NCI-H2196 (cell line): Measurements from ENCODE around the gene COL20A1.

Source experiments
- DNase-seq: peaks from one replicate; lab custom pipeline; 2025; ENCODE audit not compliant: unreplicated experiment; lab: John Stamatoyannopoulos, UW

The COL20A1 gene

GRCh38 chr20:63318391-63319163 lies 25.6 kb downstream of the COL20A1 start:
- no peak for DNase-seq

GRCh38 chr20:63319164-63320040 lies 26.4 kb downstream of the COL20A1 start:
- DNase-seq: no peak

- DNase-seq: no peak
Measured at GRCh38 chr20:63320041-63320511, 27.1 kb downstream of the COL20A1 start.

GRCh38 chr20:63320616-63321147 lies 27.7 kb downstream of the COL20A1 start:
- no peak for DNase-seq

GRCh38 chr20:63321148-63321831 lies 28.3 kb downstream of the COL20A1 start:
- no peak for DNase-seq

GRCh38 chr20:63322146-63322932 lies 29.4 kb downstream of the COL20A1 start:
- no peak for DNase-seq

GRCh38 chr20:63322933-63323273 lies 29.9 kb downstream of the COL20A1 start:
- no peak for DNase-seq

GRCh38 chr20:63323357-63323981 lies 30.5 kb downstream of the COL20A1 start:
- DNase-seq: no peak

- DNase-seq: no peak
Measured at GRCh38 chr20:63325021-63325471, 32.1 kb downstream of the COL20A1 start.

GRCh38 chr20:63325554-63326313 lies 32.7 kb downstream of the COL20A1 start:
- no peak for DNase-seq

GRCh38 chr20:63326314-63327230 lies 33.6 kb downstream of the COL20A1 start:
- no peak for DNase-seq

- DNase-seq: no peak
Measured at GRCh38 chr20:63327231-63327745, 34.3 kb downstream of the COL20A1 start.

- no peak for DNase-seq
Measured at GRCh38 chr20:63328026-63328700, 35.2 kb downstream of the COL20A1 start.

GRCh38 chr20:63328718-63329275 lies 35.8 kb downstream of the COL20A1 start:
- no peak for DNase-seq

GRCh38 chr20:63329331-63330083 lies 36.5 kb downstream of the COL20A1 start:
- DNase-seq: no peak

GRCh38 chr20:63330084-63330760 lies 37.2 kb downstream of the COL20A1 start:
- no peak for DNase-seq
